ENCODE results near the gene EMD. TPM values are rescaled to one million over a fixed set of nuclear protein-coding genes. Genes with fewer than 3 reads are reported as not detected.
A peak's percentile ranks its signal among the peaks of the same experiment; 100 is the strongest.

EMD gene
- total and polyA plus RNA-seq, 2 of the 13 experiments (the other 11 are each of a cell fraction or from before 2014, with no cell fraction given) = 14.5 to 14.9 TPM

DNA sequence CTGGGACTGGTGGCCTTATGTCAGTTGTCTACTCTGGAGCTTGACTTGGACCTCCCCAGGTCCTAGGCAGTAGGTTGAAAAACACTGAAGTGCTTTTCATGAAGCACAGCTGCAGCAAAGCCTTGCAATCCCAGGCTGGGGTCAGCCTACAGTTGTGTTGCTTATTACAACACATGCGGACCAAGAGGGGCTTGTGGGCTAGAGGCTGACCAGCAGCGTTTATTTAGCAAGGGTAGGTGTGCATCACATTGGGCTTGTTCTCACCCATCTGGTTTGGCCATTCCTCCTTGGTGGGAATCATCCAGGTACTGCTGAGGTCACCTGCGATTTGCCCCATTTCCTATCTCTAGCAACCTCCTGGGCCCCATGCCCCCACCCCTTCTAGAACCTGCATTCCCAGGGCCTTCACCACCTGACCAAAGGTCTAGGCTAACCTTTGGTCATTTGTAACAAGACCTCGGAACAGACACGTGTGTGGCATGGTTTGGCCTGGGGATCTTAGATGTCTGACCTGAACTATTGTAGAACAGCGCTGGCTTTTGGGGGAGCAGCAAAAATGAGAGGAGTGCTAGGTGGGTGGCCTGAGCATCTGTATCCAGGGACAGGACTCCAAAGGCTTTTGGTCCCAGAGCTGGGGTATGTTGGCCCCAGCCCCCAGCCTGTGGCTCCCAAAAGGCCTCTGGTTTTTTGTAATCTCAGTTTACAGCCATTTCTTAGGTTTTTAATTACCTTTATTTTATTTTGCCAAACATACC, 22.1 kb downstream of the EMD start (continued):
- TF ChIP-seq SOX5 (CRISPR knock-in tag; IDR thresholded peaks at IDR 0.05; ENCODE audit: borderline replicate concordance) = no peak
- TF ChIP-seq, protein P1, sequence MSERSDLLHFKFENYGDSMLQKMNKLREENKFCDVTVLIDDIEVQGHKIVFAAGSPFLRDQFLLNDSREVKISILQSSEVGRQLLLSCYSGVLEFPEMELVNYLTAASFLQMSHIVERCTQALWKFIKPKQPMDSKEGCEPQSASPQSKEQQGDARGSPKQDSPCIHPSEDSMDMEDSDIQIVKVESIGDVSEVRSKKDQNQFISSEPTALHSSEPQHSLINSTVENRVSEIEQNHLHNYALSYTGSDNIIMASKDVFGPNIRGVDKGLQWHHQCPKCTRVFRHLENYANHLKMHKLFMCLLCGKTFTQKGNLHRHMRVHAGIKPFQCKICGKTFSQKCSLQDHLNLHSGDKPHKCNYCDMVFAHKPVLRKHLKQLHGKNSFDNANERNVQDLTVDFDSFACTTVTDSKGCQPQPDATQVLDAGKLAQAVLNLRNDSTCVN (CRISPR knock-in tag; IDR thresholded peaks at IDR 0.05; ENCODE audit: borderline replicate concordance) = no peak
- TF ChIP-seq, protein P2, sequence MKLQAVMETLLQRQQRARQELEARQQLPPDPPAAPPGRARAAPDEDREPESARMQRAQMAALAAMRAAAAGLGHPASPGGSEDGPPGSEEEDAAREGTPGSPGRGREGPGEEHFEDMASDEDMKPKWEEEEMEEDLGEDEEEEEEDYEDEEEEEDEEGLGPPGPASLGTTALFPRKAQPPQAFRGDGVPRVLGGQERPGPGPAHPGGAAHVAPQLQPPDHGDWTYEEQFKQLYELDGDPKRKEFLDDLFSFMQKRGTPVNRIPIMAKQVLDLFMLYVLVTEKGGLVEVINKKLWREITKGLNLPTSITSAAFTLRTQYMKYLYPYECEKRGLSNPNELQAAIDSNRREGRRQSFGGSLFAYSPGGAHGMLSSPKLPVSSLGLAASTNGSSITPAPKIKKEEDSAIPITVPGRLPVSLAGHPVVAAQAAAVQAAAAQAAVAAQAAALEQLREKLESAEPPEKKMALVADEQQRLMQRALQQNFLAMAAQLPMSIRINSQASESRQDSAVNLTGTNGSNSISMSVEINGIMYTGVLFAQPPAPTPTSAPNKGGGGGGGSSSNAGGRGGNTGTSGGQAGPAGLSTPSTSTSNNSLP (IDR thresholded peaks at IDR 0.05; ENCODE audit: low read depth, low read length) = no peak
- TF ChIP-seq RORA (CRISPR knock-in tag; IDR thresholded peaks at IDR 0.05) = no peak
- no peak for TF ChIP-seq CHD2 (IDR thresholded peaks at IDR 0.05; ENCODE audit: low read depth, low read length)
- no peak for TF ChIP-seq ZNF629 (CRISPR knock-in tag; conservative IDR thresholded peaks at IDR 0.05)
- TF ChIP-seq NR2F2 (IDR thresholded peaks at IDR 0.05; ENCODE audit: borderline replicate concordance, low read depth) = peak; percentile 53; the same call in 1 of the 2 replicates
- TF ChIP-seq ZIK1 (CRISPR knock-in tag; IDR thresholded peaks at IDR 0.05; ENCODE audit: borderline replicate concordance, low read depth) = no peak
- TF ChIP-seq, protein P3, sequence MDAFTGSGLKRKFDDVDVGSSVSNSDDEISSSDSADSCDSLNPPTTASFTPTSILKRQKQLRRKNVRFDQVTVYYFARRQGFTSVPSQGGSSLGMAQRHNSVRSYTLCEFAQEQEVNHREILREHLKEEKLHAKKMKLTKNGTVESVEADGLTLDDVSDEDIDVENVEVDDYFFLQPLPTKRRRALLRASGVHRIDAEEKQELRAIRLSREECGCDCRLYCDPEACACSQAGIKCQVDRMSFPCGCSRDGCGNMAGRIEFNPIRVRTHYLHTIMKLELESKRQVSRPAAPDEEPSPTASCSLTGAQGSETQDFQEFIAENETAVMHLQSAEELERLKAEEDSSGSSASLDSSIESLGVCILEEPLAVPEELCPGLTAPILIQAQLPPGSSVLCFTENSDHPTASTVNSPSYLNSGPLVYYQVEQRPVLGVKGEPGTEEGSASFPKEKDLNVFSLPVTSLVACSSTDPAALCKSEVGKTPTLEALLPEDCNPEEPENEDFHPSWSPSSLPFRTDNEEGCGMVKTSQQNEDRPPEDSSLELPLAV (CRISPR knock-in tag; conservative IDR thresholded peaks at IDR 0.05; ENCODE audit: low read depth) = no peak
- TF ChIP-seq SRSF9 (IDR thresholded peaks at IDR 0.05; ENCODE audit: borderline replicate concordance, insufficient read depth, low read depth, low read length, poor library complexity, severe bottlenecking) = no peak
- TF ChIP-seq ZNF354B (CRISPR knock-in tag; IDR thresholded peaks at IDR 0.05) = no peak
- TF ChIP-seq TEAD2 (CRISPR knock-in tag; IDR thresholded peaks at IDR 0.05) = no peak
- TF ChIP-seq, protein P4, sequence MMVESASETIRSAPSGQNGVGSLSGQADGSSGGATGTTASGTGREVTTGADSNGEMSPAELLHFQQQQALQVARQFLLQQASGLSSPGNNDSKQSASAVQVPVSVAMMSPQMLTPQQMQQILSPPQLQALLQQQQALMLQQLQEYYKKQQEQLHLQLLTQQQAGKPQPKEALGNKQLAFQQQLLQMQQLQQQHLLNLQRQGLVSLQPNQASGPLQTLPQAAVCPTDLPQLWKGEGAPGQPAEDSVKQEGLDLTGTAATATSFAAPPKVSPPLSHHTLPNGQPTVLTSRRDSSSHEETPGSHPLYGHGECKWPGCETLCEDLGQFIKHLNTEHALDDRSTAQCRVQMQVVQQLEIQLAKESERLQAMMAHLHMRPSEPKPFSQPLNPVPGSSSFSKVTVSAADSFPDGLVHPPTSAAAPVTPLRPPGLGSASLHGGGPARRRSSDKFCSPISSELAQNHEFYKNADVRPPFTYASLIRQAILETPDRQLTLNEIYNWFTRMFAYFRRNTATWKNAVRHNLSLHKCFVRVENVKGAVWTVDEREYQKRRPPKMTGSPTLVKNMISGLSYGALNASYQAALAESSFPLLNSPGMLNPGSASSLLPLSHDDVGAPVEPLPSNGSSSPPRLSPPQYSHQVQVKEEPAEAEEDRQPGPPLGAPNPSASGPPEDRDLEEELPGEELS (CRISPR knock-in tag; IDR thresholded peaks at IDR 0.05) = 0 out of 2 replicates have a peak, but pooled peaks have one; percentile 22
- peak; percentile 59; the same call in 1 of the 2 replicates for TF ChIP-seq ZC3H13 (CRISPR knock-in tag; IDR thresholded peaks at IDR 0.05)
- no peak for TF ChIP-seq KLF12 (CRISPR knock-in tag; IDR thresholded peaks at IDR 0.05; ENCODE audit: borderline replicate concordance)
- 0 out of 2 replicates have a peak, but pooled peaks have one; percentile 21 for TF ChIP-seq CBX5 (CRISPR knock-in tag; IDR thresholded peaks at IDR 0.05; ENCODE audit: borderline replicate concordance)
- TF ChIP-seq NCOA1 (CRISPR knock-in tag; IDR thresholded peaks at IDR 0.05) = no peak
- TF ChIP-seq HNRNPL (IDR thresholded peaks at IDR 0.05; ENCODE audit: low read depth, low read length) = no peak
- TF ChIP-seq ZNF740 (CRISPR knock-in tag; IDR thresholded peaks at IDR 0.05) = no peak
- peak; percentile 49; the same call in 1 of the 2 replicates for TF ChIP-seq FOXA3 (CRISPR knock-in tag; IDR thresholded peaks at IDR 0.05)
- no peak for TF ChIP-seq CENPT (CRISPR knock-in tag; IDR thresholded peaks at IDR 0.05; ENCODE audit: low read depth)
- no peak for TF ChIP-seq ZSCAN21 (CRISPR knock-in tag; IDR thresholded peaks at IDR 0.05; ENCODE audit: borderline replicate concordance)
